NCI-H82 treated with DMSO at 0.1 percent for 48 hours (cell line): Measurements from ENCODE around the gene ARHGEF16.

Source experiments
- DNase-seq: peaks from one replicate; lab custom pipeline; 2025; ENCODE audit not compliant: unreplicated experiment; lab: John Stamatoyannopoulos, UW

ARHGEF16 gene

GRCh38 chr1:3455670-3456448 is 1.4 kb downstream of the ARHGEF16 start:
- DNase-seq = no peak

- no peak for DNase-seq
Observed at GRCh38 chr1:3456449-3456963, 2.0 kb downstream of the ARHGEF16 start.

- DNase-seq = no peak
Observed at GRCh38 chr1:3456964-3457909, 2.8 kb downstream of the ARHGEF16 start.

- no peak for DNase-seq
Observed at GRCh38 chr1:3457910-3458883, 3.7 kb downstream of the ARHGEF16 start.

- no peak for DNase-seq
Observed at GRCh38 chr1:3459051-3459908, 4.8 kb downstream of the ARHGEF16 start.

- DNase-seq = no peak
Observed at GRCh38 chr1:3459940-3460671, 5.6 kb downstream of the ARHGEF16 start.

GRCh38 chr1:3460672-3461131 is 6.2 kb downstream of the ARHGEF16 start:
- DNase-seq = no peak

GRCh38 chr1:3461238-3461933 is 6.9 kb downstream of the ARHGEF16 start:
- DNase-seq = no peak

- no peak for DNase-seq
Observed at GRCh38 chr1:3461934-3462275, 7.4 kb downstream of the ARHGEF16 start.

GRCh38 chr1:3462356-3463012 is 8.0 kb downstream of the ARHGEF16 start:
- DNase-seq = no peak

GRCh38 chr1:3463013-3463385 is 8.5 kb downstream of the ARHGEF16 start:
- no peak for DNase-seq

- no peak for DNase-seq
Observed at GRCh38 chr1:3463408-3463863, 9.0 kb downstream of the ARHGEF16 start.

GRCh38 chr1:3463891-3464648 is 9.6 kb downstream of the ARHGEF16 start:
- no peak for DNase-seq

- no peak for DNase-seq
Observed at GRCh38 chr1:3464649-3465025, 10.2 kb downstream of the ARHGEF16 start.

GRCh38 chr1:3465091-3465934 is 10.8 kb downstream of the ARHGEF16 start:
- no peak for DNase-seq

GRCh38 chr1:3465935-3466321 is 11.5 kb downstream of the ARHGEF16 start:
- DNase-seq = no peak
